Stimulated activated CD4-positive, alpha-beta T cell treated with anti-CD3 and anti-CD28 coated beads, Interleukin-1b, Interleukin-23, amount 100 ng/mL, for 4 hours (primary cell): ENCODE data around the gene WTAP.

Source experiments
- DNase-seq, 2 donors: peaks; one replicate each; pipeline ENCODE4 v3.0.0-alpha.2; 2020; ENCODE audit warnings: low read depth in 2 of 2

WTAP gene

GRCh38 chr6:159805440-159806020, 78.2 kb downstream of the WTAP start:
- no peak for DNase-seq
